DMS 273 (cell line): Measurements from ENCODE around the gene DDX31.
"Not testable (repeated sequence)": the region's sequence is repeated elsewhere in the genome, so short reads cannot be mapped to it uniquely, and the experiment has no call there.

ENCODE experiments used
- DNase-seq: peaks from one replicate; lab custom pipeline; 2025; ENCODE audit not compliant: unreplicated experiment; lab: John Stamatoyannopoulos, UW

Gene DDX31

GRCh38 chr9:132669698-132670456 is at the start of gene DDX31:
DDX31 (minus strand) TSS chr9:132669983; CDS start chr9:132669934, 49 bp downstream.
- DNase-seq = peak; percentile 91

GRCh38 chr9:132718381-132718928 is 48.7 kb upstream of the DDX31 start:
- DNase-seq = not testable (repeated sequence)

DNA sequence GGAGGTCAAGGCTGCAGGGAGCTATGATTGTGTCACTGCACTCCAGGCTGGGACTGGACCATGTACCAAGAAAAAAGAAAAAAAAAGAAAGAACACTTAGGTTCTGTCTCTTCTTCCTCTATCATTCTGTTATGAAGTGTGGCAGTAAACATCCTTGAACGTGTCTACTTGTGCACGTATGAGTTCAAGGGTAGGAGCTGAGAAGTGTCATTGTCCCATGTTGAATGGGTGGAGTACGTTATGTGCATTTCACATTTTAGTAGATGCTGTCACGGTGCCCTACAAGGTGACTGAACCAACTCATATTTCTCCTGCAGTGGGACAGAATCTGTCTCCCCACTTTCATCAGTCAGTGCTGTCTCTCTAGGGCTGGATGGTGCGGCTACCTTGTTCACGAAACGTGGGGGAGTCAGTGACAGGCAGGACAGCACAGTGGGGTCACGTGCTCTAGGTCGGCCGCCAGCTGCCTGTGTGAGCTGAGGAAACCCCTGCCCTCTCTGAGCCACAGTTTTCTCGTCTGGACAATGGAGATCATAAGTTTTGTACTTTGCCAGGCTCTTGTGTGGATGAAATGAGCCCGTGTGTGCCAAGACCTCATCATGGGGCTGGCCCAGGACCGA is 47.7 kb upstream of the DDX31 start:
- DNase-seq = no peak

- DNase-seq = no peak
Measured at GRCh38 chr9:132716007-132716406, 46.2 kb upstream of the DDX31 start.

- no peak for DNase-seq
Measured at GRCh38 chr9:132712753-132713152, 43.0 kb upstream of the DDX31 start.

- no peak for DNase-seq
Measured at GRCh38 chr9:132711846-132712245, 42.1 kb upstream of the DDX31 start.

DNA sequence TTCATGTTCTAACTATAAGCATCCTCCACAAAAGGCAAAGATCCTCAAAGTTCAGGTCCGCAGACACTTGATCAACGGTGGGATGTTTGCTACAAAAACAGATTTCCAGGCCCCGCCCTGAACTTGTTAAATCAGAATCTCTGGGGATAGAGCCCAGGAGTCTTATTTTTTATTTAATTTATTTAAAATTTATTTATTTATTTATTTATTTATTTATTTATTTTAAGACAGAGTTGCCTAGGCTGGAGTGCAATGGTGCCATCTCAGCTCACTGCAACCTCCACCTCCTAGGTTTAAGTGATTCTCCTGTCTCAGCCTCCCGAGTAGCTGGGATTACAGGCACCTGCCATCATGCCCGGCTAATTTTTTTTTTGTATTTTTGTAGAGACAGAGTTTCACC is 41.4 kb upstream of the DDX31 start:
- DNase-seq = not testable (repeated sequence)

- DNase-seq = no peak
Measured at GRCh38 chr9:132710333-132710732, 40.5 kb upstream of the DDX31 start.

GRCh38 chr9:132708769-132709430 is 39.1 kb upstream of the DDX31 start:
- DNase-seq = no peak

GRCh38 chr9:132708239-132708638 is 38.5 kb upstream of the DDX31 start:
- DNase-seq = no peak

DNA sequence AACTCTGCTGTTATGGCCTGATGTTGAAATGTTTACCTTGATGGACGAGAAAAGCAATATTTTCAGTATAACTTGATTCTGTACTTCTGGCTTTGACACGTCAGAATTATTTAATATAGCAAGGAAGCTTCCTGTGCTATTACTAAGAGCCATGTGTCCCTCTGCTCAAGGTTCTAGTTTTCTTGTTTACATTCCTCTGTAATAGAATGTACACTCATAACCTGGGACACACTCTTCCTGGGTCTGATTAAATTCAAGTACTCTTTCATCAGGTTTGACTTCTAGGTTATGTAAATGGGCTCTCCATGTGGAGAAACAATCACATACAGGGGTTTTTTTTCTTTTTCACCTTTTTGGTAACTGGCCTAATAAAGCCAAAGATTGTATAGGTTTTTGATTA is 33.6 kb upstream of the DDX31 start:
- no peak for DNase-seq

- peak; percentile 28 for DNase-seq
Measured at GRCh38 chr9:132702254-132702653, 32.5 kb upstream of the DDX31 start.

GRCh38 chr9:132699956-132700355 is 30.2 kb upstream of the DDX31 start:
- peak; percentile 75 for DNase-seq

GRCh38 chr9:132698989-132699388 is 29.2 kb upstream of the DDX31 start:
- peak; percentile 46 for DNase-seq

DNA sequence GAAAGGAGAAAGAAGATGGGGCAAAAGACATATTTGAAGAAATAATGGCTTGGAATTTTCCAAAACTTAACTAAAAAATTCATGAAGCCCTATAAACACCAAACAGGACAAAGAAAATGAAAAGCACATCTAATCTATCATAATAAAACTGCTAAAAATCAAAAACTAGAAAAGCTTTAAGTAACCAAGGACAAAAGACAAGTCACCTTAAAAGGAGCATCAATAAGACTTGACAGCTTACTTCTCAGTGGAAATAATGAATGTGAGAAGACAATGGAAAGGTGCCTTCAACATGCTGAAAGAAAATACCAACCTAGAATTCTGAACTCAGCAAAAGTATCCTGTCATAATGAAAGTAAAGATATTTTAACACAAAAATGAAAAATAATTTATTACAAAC is 27.4 kb upstream of the DDX31 start:
- DNase-seq = peak; percentile 17

- peak; percentile 33 for DNase-seq
Measured at GRCh38 chr9:132694144-132694543, 24.4 kb upstream of the DDX31 start.

- DNase-seq = no peak
Measured at GRCh38 chr9:132690696-132691095, 20.9 kb upstream of the DDX31 start.

DNA sequence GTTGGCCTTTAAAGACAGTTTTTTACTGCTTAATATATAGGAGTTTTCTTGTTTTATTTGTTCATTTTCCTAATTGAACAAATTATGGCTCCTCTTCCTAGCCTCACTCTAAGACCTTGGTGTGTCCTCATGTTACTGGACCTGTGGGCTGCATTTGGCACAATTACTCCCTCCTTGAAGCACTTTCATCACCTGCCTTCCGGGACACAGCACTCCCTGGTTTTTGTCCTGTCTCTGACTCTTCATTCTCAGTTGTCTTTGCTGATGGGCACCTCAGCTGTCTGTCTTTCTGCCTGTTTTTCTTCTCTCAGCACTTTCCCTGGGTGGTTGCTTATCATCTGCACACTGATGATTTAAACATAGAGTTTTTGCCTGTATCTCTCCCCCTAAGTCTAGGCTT is 14.1 kb upstream of the DDX31 start:
- DNase-seq = no peak

DNA sequence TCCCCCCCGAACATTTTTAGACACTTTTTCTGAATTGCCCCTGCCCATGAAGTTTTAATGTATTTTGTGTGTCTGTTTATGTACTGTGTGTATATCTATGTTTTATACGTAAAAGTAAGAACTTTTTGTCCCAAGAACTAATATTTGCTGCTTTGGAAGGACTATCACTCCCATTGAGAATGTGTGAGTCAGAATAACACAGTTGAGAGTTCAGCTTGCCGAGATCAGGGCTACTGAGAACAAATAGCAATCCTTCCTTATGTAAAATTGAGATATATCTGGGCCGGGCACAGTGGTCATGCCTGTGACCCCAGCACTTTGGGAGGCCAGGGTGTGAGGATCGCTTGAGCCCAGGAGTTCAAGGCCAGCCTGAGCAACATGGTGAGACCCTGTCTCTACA is 11.8 kb upstream of the DDX31 start:
- DNase-seq = no peak

DNA sequence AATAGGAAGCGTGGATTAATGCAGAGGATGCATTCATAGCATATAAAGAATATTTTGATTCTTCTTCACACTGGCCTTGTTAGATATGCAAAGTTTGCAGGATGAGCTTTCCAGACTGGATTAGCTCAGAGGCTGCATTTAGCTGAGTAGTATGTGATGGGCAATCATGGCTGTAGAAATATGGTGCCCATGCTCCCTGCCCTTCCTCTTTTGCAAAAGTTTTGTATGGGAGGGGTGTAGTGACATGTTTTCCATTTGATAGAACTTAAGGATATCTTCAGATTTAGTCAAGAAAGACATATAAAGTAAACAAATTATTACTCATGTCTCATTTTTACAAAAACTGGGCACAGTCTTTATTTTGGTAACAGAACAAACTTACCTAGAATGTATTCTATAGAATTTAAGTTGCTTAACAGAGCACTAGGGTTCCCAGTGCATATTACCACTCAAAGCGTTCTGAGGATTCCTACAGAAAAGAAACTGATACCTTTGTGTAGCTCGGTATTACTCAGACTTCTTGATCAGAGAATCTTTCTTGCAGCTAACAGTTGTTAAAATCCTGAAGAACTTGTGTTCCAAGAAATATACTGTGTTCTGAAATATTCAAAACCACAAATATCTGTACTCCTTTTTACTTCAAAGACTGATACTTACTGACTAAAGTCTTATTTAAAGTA is 10.3 kb upstream of the DDX31 start:
- DNase-seq = no peak

DNA sequence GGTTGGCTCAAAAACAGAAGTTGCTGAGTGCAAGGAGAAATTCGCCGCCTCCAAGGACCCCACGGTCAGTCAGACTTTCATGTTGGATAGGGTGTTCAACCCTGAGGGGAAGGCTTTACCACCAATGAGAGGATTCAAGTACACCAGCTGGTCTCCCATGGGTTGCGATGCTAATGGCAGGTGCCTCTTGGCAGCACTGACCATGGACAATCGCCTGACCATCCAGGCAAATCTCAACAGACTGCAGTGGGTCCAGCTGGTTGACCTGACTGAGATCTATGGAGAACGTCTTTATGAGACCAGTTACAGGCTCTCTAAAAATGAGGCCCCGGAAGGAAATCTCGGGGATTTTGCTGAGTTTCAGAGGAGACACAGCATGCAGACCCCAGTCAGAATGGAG is 8.2 kb upstream of the DDX31 start:
- no peak for DNase-seq
